ENCODE results near the gene TRIM59.
"Not testable (repeated sequence)": the region's sequence is repeated elsewhere in the genome, so short reads cannot be mapped to it uniquely, and the experiment has no call there.

TRIM59 gene

DNA sequence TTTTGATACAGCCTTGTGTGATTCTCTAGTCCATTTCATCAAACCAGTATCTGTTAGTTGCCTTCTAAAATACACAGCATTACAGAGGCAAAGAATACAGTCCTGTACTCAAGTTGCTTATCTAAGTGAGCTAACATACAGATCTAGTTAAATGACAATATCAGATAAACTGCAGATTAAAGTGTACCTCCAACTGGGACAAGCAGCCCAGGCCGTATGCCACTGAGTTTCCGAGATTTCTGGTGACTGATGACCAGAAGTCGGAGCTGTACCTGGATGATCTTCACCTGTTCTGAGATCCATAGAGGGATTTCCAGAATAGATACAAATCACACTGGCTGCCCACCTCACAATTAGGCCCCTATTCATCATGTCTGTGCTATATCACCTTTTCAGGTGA lies 6.3 kb upstream of the TRIM59 start:
- DNase-seq = no peak

DNA sequence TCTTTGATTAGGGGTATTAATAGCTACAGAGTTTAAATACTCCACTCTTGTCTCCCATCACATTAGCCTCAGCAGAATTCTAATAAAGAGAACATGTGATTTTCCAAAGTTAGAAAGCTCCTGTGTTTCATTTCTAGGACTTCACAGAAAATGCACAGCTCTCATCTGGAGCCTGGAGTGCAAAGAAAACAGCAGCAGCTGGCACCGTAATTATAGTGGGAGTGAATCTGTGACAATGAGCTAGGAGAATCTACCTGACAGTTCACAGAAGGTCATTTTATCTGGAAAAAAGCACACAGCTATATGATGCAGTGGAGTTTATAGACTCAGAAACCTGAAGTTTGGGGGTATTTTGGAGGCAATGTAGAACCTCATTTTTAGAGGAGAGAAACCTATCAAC lies 5.4 kb upstream of the TRIM59 start:
- no peak for DNase-seq

DNA sequence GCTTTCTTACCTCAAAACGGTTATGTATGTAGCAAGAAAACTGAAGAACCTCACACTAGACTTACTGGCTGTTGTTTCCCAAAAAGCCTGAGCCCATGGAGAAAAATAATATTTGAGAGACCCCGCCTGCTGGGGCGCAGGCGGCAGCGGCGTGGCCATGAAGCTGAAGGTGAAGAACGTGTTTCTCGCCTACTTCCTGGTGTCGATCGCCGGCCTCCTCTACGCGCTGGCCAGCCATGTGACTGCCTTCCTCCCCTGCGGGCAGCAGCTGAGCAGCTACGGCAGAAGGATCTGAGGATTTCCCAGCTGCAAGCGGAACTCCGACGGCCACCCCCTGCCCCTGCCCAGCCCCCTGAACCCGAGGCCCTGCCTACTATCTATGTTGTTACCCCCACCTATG lies 2.7 kb upstream of the TRIM59 start:
- DNase-seq = not testable (repeated sequence)

DNA sequence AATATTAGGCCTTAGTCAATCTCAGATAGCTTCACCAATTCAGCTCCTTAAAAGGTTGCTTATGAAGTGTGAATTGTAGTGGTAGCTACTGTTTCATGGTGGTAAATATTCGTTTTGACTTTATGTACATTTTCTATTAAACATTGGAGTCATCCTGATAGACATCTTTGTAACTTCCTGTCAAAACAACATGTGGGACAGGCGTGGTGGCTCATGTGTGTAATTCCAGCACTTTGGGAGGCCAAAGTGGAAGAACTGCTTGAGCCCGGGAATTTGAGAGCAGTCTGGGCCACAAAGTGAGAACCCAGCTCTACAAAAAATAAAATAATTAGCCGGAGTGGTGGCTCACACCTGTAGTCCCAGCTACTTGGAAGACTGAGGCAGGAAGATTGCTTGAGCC lies 2.0 kb upstream of the TRIM59 start:
- no peak for DNase-seq

DNA sequence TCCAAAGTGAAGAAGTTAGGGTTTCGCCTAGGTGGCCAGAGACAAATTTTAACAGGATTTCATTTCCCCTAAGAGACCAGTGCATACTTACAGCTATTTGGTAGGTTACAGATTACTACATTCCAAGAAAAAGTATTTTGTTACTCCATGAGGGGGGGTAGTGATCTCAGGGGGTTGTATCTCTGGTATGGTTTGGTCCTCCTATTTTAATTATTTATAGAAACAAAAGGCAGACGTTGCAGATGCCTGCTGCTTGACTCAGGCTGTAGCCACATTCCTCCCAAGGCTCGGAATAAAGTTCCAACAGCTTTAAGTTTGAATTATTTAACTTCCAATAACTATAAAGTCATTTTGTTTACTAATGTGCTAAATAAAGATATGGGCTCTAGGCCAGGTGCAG lies 1.3 kb upstream of the TRIM59 start:
- no peak for DNase-seq

DNA sequence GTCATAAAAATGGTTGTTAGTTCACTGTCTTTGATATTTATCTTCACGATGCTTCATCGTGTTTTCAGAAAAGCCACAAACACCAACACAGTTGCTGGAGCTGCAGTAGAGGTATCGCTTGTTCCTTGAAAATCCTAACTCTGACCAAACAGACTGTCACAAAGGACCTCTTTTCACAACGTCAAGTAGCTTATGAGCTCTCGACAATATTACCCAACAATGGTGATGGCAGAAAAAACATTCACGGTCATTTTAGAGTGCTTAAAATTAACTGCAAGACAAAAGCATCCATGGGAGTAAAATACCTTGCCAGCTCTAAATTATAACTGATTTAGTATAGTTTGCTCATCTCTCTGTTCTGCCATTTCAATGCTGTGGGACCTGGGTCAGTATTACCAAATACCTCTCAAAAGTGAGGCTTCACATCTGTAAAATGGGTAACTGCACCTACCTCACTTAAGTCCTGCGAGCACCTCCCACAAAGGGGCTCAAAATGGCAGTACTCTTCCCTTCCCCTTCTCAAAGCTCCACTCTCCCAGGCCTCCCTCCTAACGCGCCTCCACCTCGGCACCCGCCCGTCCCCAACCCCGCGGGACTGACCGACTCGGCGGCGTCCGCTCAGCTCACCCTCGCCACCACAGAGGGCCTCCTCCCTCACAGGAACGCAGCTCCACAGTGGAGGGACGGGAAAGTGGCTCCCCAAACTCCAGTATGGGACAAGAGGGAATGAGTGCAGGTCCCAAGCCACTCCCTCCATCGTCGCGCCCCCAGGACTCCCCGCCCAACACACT lies 546 bp downstream of the TRIM59 start:
- DNase-seq = peak; percentile 27

DNA sequence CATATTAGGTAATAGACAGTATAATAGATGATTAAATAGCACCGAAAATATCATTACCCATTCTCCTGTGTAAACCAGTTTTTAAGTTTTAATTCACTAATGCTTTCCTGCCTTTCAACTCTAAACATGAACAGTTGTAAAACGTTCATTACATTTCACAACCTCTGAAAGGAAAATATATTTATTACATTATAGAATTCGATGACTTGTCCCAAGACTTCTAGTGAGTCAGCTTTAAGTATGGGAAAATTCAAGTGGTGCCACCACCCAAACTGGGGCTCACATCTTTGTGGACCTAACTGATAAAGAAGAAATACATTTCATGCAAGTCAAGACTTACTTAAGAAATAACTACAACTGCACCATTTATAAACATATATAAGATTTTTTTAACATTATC lies 2.0 kb downstream of the TRIM59 start:
- DNase-seq = no peak

DNA sequence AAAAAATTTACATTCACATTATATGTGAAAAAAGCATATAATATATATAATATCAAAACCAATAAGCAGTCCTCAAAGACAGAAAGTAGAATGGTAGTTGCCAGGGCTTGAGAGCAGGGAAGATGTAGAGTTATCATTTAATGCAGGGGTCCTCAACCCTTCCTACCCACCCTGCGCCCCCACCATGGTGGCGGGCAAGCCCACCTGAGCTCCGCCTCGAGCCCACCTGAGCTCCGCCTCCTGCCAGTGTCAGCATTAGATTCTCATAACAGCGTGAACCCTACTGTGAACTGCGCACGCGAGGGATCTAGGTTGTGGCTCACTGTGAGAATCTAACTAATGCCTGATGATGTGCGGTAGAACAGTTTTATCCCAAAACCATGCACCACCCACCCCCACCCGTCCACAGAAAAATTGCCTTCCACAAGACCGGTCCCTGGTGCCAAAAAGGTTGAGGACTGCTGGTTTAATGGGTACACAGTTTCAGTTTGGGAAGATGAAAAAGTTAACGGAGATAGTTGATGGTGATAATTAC lies 3.0 kb downstream of the TRIM59 start:
- no peak for DNase-seq

DNA sequence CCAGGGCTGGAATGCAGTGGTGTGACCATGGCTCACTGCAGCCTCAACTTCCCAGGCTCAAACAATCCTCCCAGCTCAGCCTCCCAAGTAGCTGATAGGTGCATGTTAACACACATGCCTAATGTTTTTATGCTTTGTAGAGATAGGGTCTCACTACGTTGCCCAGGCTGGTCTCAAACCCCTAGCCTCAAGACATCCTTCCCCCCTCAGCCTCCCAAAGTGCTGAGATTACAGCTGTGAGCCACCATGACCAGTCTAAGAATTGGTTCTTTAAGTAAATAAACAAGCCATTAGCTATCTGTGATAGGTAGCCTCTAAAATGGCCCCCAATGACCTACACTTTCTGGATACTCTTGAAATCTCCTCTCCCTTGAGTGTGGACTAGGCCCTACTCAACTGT lies 3.7 kb downstream of the TRIM59 start:
- DNase-seq = no peak

DNA sequence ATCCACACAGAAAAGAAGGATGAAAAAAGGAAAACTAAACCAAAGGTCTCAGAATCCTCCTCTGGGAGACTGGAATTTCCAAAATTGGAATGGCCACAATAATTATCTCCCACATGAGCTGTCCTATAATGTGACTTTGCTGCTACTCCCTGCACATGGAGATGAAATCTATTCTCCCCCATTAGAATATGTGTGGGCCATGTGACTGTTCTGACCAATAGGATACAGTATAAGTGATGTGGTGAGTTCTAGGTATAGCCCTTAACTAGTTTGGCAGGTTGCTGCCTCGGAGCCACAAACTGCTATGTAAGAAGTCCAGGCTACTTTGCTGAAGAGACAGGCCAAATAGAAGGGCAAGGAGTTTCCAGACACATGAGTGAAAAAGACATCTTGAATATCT lies 5.2 kb downstream of the TRIM59 start:
- DNase-seq = no peak

DNA sequence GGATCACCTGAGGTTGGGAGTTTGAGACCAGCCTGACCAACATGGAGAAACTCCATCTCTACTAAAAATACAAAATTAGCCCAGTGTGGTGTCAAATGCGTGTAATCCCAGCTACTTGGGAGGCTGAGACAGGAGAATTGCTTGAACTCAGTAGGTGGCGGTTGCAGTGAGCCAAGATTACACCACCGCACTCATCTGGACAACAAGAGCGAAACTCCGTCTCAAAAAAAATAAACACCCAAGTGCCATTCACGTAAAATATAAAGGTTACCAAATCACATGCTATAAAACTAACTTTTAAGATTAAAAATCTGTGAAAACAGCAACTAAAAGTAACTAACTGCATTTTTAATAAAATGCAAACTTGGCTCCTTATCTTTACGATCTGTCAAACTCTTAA lies 8.9 kb downstream of the TRIM59 start:
- DNase-seq = no peak

DNA sequence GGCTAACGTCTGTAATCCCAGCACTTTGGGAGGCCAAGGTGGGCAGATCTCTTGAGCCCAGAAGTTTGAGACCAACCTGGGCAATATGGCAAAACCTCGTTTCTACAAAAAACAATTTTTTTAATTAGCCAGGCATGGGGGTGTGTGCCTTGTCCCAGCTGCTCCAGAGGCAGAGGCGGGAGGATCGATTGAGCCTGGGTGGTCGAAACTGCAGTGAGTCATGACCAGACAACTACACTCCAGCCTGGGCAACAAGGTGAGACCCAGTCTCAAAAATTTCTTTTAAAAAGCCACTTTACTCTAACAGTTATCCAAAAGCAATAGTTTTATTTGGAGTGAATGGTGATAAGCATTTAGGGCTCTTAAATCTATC lies 12.5 kb downstream of the TRIM59 start:
- no peak for DNase-seq

DNA sequence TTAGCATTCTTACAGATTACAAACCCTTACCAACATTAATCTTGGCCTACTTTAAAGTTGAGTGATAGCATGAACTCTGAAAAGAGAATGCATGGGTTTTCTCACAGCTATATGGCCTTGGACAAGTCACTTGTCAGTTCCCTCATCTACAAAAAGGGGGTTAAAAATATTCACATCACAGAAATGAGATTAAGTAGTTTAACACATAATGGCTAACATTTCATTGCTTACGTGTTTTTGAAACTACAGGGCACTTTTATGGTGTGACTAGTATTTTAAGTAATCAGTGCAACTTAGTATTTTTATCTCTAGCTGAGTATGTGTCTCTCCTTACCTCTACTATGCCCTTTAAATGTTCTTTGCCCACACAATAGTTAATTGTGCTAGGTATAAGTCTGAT lies 13.8 kb downstream of the TRIM59 start:
- no peak for DNase-seq

DNA sequence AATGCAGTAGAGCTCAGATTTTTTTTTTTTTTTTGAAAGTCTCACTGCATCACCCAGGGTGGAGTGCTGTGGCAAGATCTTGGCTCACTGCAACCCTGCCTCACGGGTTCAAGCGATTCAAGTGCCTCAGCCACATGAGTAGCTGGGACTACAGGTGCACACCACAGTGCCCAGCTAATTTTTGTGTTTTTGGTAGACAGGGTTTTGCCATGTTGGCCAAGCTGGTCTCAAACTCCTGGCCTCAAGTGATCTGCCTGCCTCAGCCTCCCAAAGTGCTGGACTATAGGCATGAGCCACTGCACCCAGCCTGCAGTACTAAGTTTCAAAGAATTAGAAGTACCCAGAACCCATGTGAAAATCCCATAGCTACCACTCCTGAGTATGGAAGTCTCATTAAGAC lies 14.5 kb downstream of the TRIM59 start:
- DNase-seq = no peak

DNA sequence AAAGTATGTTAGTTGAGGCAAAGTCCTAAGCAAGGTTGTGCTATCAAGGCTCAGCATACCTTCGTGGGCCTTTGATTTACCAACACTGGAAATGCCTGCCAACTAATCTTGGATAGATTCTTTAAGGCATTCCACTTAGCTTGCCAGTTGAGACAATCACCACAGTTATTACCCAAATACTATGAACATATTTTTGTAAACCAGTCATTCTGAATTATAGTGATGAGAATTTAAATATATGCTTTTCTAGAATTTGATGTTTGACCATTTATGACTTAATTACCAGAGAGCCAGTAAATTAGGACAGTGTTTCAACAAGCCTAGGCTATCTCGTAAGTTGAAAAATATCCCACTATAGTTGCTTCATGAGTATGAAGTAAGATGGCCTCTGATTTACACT lies 15.5 kb downstream of the TRIM59 start:
- DNase-seq = no peak

DNA sequence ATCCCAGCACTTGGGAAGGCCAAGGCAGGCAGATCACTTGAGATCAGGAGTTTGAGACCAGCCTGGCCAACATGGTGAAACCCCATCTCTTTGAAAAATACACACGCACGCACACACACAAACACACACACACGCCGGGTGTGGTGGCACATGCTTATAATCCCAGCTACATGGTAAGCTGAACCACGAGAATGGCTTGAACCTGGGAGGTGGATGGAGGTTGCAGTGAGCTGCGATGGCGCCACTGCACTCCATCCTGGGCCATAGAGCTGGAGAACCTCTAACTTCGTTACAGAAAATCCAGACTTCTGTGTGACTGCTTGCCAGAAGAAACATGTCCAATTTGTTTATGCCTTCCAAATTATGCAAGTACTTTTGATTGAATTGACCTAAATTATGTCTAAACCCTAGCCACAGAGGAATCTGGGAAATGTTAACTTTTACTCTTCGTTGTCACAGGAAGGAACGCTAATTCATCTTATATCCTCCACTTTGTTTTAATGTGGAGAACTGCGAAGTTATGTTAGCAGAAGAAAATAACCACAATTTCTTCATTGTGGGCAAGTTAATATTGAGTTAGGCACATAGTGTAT lies 21.7 kb downstream of the TRIM59 start:
- DNase-seq = no peak

DNA sequence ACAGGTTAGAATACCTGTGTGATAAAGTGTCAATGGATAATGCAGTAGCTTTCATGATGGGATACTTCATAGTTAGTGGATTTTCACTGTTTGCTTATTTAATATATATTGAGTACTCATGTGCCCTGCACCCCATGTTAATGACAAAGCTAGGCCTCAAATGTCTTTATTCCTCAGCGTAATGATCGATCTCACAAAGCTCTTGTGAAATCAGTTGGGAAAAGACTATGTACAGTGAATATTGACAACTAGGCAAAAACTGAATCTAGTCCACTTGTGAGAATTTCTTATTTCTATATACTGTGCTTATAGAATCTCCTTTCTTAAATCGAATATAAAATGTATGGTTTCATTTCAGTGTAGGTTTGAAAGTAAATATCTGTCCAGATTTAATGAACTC lies 32.3 kb downstream of the TRIM59 start:
- DNase-seq = no peak

DNA sequence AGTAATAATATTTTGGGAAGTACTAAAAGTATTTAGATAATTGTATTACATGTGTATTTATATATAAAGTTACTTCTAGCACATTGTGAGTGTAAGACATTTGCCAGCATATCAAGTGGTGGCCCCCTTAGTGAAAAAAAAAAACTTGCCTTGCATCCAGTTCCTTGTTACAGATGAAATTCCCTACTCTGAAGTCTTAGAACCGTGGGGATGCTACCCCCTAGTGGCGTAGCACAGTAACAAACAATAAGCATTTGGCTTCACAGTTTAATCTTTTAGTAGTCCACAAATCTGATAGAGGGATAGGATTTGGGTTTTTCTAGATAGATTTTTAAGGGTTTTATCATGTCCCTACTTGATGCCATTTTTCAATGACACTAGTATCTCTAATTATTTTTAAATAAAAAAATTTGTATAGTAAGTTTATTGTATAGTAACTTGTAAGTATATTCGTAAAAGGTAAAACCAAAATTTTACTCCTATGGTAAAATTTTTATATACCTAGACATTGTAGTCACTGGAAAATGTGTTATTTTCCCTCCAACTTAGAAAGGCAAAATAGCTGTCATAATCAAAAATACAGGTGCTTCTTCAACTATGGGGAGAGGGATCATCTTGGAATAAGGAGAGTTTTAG lies 35.9 kb downstream of the TRIM59 start:
- DNase-seq = peak; percentile 56

DNA sequence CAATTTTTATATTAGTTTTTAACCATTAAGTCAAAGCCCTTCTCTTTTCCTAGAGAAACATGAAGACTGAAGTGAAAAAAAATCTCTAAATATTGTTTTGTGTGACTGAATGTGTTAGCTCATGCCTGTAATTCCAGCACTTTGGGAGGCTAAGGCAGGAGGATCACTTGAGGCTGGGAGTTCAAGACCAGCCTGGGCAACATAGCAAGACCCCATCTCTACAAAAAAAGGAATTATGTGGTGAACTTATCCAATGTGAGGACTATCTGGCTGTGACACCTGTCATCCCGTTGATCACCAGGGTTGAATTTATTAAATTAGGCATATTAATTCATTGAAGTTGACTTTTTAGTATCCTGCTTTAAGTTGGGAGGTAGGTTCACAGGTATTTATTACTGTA lies 37.1 kb downstream of the TRIM59 start:
- DNase-seq = no peak

DNA sequence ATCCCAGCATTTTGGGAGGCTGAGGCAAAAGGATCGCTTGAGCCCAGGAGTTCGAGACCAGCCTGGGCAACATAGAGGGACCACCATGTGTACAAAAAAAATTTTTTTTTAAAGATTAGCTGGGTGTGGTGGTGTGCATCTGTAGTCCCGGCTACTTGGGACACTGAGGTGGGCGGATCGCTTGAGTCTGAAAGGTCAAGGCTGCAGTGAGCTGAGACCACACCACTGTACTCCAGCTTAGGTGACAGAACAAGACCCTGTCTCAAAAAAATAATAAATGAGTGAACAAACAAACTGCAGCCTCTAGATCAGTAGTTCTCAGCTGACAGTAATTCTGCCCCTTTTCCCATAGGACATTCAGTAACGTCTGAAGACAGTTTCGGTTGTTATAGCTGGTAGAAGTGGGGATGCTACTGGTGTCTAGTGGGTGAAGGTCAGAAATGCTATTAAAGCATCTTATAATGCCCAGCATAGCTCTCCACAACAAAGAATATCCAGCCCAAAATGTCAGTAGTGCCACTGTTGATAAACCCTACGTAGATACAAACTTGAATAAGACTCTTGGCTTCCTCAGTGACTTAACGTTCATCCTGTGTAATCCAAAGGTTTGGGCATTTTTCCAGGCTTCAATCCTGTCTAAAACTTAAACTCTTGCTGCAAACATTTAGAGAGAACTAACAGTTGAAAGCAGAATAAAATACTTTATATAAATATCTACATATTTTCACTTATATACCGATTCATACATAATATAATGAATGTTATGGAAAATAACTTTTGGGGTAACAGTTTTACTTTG lies 39.6 kb downstream of the TRIM59 start:
- no peak for DNase-seq

DNA sequence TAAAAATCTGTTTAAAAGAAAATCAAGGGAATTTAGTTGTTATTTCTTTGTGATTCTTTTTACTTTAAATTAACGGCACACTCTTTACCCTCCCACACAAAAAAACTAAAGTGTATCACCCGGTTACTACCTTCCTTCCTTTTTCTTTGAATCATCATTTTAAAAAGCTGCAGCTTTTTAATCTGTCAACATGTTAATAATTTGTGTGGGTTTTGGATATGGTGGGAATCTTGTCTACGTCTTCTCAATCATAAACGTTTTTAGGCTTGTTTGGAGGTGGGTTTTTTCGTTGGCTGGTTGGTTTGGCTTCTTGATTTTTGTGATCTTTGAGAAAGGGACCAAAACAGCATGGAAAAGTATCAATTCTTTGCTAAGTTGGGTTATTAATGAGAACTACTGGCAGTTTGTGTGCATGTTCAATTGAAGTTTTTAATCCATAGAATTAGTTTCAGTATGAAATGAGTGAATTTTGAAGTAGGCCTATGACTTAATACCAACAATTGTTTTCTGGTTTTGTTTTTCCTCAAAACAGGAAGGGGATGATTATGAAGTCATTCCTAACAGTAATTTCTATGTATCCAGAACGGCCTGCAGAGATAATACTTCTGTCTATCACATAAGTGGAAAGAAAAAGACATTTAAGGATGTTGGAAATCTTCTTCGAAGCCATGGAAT lies 45.7 kb downstream of the TRIM59 start:
- no peak for DNase-seq

DNA sequence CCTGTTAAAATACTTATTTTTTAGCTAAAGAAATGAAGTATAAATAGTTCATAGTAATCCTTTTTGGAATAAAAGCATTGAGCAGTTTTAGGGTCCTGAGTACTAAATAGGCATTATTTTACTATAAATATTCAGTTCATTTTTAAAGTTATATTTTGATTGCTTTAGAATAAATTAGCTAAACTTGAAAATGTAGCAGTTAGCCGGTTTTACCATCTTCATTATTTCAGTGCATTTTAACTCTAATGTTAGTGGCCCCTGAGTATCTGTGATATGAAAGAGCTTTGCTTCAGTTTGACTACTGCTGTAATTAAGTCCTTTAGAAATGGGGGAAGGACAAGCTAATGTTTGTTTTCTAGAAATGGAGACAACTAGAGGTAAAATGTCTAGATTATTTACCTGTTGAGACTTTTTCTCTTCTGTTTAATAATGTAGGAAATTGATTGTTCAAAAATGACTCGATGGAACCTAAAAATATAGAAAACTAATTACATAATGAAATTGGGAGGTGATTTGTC lies 46.5 kb downstream of the TRIM59 start:
- no peak for DNase-seq
